ENCODE measurements around the gene IZUMO4.

IZUMO4 gene

GRCh38 chr19:2110822-2111221 lies 14.1 kb downstream of the IZUMO4 start:
- TF ChIP-seq SIN3A (IDR thresholded peaks at IDR 0.05; ENCODE audit: borderline replicate concordance, insufficient read depth, low read length), result no peak
- no peak for TF ChIP-seq TAF1 (IDR thresholded peaks at IDR 0.05; ENCODE audit: borderline replicate concordance, insufficient read depth, low read length)
- no peak for TF ChIP-seq REST (IDR thresholded peaks at IDR 0.05; ENCODE audit: insufficient read depth in 1 of 2, low read depth in 2 of 2, low read length in 2 of 2)
- no peak for TF ChIP-seq FOXP2 (optimal IDR thresholded peaks at IDR 0.05; ENCODE audit: borderline replicate concordance, extremely low read depth, extremely low read length, insufficient read depth)
- TF ChIP-seq POLR2AphosphoS5 (IDR thresholded peaks at IDR 0.05; ENCODE audit: low read depth, low read length), result no peak

- TF ChIP-seq TAF1 (IDR thresholded peaks at IDR 0.05; ENCODE audit: borderline replicate concordance, insufficient read depth, low read length) (no peak), POLR2AphosphoS5 (IDR thresholded peaks at IDR 0.05; ENCODE audit: low read depth, low read length) (no peak), FOXP2 (optimal IDR thresholded peaks at IDR 0.05; ENCODE audit: borderline replicate concordance, extremely low read depth, extremely low read length, insufficient read depth) (no peak), SIN3A (IDR thresholded peaks at IDR 0.05; ENCODE audit: borderline replicate concordance, insufficient read depth, low read length) (no peak), REST (IDR thresholded peaks at IDR 0.05; ENCODE audit: insufficient read depth in 1 of 2, low read depth in 2 of 2, low read length in 2 of 2) (no peak)
Measured at GRCh38 chr19:2111425-2111824, 14.7 kb downstream of the IZUMO4 start.

GRCh38 chr19:2111886-2112285 lies 15.2 kb downstream of the IZUMO4 start:
- TF ChIP-seq SIN3A (IDR thresholded peaks at IDR 0.05; ENCODE audit: borderline replicate concordance, insufficient read depth, low read length), result no peak
- TF ChIP-seq REST (IDR thresholded peaks at IDR 0.05; ENCODE audit: insufficient read depth in 1 of 2, low read depth in 2 of 2, low read length in 2 of 2), result no peak
- TF ChIP-seq FOXP2 (optimal IDR thresholded peaks at IDR 0.05; ENCODE audit: borderline replicate concordance, extremely low read depth, extremely low read length, insufficient read depth), result no peak
- no peak for TF ChIP-seq TAF1 (IDR thresholded peaks at IDR 0.05; ENCODE audit: borderline replicate concordance, insufficient read depth, low read length)
- no peak for TF ChIP-seq POLR2AphosphoS5 (IDR thresholded peaks at IDR 0.05; ENCODE audit: low read depth, low read length)

GRCh38 chr19:2112516-2113320 lies 16.0 kb downstream of the IZUMO4 start:
- TF ChIP-seq REST (IDR thresholded peaks at IDR 0.05; ENCODE audit: insufficient read depth in 1 of 2, low read depth in 2 of 2, low read length in 2 of 2), result no peak
- no peak for TF ChIP-seq TAF1 (IDR thresholded peaks at IDR 0.05; ENCODE audit: borderline replicate concordance, insufficient read depth, low read length)
- no peak for TF ChIP-seq POLR2AphosphoS5 (IDR thresholded peaks at IDR 0.05; ENCODE audit: low read depth, low read length)
- TF ChIP-seq FOXP2 (optimal IDR thresholded peaks at IDR 0.05; ENCODE audit: borderline replicate concordance, extremely low read depth, extremely low read length, insufficient read depth), result no peak
- no peak for TF ChIP-seq SIN3A (IDR thresholded peaks at IDR 0.05; ENCODE audit: borderline replicate concordance, insufficient read depth, low read length)
